Peyer's patch (tissue), 4 donors: Measurements from ENCODE around the gene TTYH1.

Experiments
- POLR2A ChIP-seq, 2 donors: fragments of 450-650 bp; IDR thresholded peaks; one replicate each; pipeline ENCODE4 v1.5.1; 2017; ENCODE audit warnings: antibody characterized with exemption in 2 of 2, mild to moderate bottlenecking in 2 of 2, moderate library complexity in 2 of 2
- TF ChIP-seq, protein P1 (sequence below), 6 experiments: fragments of 450-650 bp in 4 of 6; fragments of 200-600 bp in 2 of 6; sonication (generic) in 1 of 6; IDR thresholded peaks; one replicate each; pipeline ENCODE4 v1.5.1; 2017 to 2019; ENCODE audit warnings: antibody characterized with exemption in 6 of 6, mild to moderate bottlenecking in 3 of 6, moderate library complexity in 1 of 6

DNA sequence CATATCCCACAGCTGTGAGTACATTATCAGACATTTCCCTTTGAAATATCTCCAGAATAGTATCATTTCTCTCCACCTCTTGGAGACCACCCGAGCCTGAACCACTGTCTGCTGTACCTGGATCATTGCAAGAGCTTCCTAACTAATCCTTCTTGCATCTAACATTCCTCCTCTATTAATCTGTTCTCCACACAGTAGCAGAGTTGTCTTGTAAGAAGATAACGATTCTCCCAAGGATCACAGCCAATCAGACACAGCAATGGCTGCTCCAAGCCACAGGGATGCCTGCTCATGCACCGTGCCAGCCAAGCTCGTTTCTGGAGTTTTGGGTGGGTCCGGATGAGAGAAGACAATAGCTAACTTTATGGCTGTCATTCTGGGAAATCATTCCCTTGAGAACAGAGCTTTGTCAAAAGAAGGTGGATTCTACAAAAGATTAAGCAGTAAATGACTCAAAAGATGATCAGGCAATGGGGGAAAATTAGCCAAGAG lies 36.0 kb upstream of the TTYH1 start:
- TF ChIP-seq, protein P1, sequence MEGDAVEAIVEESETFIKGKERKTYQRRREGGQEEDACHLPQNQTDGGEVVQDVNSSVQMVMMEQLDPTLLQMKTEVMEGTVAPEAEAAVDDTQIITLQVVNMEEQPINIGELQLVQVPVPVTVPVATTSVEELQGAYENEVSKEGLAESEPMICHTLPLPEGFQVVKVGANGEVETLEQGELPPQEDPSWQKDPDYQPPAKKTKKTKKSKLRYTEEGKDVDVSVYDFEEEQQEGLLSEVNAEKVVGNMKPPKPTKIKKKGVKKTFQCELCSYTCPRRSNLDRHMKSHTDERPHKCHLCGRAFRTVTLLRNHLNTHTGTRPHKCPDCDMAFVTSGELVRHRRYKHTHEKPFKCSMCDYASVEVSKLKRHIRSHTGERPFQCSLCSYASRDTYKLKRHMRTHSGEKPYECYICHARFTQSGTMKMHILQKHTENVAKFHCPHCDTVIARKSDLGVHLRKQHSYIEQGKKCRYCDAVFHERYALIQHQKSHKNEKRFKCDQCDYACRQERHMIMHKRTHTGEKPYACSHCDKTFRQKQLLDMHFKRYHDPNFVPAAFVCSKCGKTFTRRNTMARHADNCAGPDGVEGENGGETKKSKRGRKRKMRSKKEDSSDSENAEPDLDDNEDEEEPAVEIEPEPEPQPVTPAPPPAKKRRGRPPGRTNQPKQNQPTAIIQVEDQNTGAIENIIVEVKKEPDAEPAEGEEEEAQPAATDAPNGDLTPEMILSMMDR (IDR thresholded peaks at IDR 0.05) = no peak
- TF ChIP-seq POLR2A (IDR thresholded peaks at IDR 0.05) = no peak
